ENCODE data around the gene PPP1R16B.
"Not testable (repeated sequence)": the region's sequence is repeated elsewhere in the genome, so short reads cannot be mapped to it uniquely, and the experiment has no call there.

The PPP1R16B gene

DNA sequence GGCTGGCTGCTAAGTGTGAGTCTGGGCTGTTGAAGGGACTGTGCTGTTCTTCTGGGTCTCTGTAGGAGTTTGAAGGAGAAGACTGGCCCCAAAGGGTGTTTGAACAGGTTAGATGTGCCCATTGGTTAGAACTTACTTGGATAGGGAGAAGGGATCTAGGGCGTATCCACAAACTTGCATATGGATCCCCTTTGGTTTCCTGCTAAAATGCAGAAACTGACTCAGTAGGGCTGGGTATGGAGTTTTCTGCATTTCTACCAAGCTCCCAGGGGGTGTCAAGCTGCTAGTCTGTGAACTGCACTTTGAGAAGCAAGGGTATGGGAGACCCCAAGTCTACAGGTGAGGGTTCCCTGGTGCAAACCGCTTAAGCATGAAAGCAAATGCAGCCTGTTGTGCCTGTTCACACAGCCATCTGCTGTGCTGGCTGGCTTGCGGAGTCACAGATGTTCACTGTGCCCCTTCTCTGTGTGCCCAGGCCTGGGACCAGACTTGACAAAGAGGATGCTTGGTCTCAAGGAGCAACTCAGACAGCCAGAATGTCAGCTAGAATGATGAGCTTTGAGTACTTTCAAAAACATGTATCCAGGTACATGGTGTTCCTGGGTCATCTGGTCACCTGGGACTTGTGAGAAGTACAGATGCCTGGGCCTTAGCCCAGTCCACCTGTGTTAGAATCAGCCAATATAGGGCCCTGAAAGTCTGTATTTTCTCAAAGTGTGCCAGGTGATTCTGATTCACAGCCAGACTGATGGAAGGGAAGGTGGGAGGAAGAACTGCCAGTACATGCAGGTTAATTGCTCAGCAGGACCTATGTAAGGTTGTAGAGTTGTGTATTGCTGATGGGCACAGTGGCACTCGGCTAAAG, 7.4 kb downstream of the PPP1R16B start:
- Histone ChIP-seq H3K4me3 (ENCODE audit: insufficient read length, low read depth) (no peak overlapping the region), H3K9me3 (ENCODE audit: insufficient read depth, low read length) (no peaks in the 10 kb centered on the region), H3K36me3 (ENCODE audit: insufficient read depth, insufficient read length, low read length) (peaks cover 14% of the 10 kb centered on the region), H3K27me3 (ENCODE audit: insufficient read depth, insufficient read length) (peaks cover 6% of the 10 kb centered on the region), H3K9ac (ENCODE audit: insufficient read length, low read depth) (no peak overlapping the region), H3K4me1 (ENCODE audit: insufficient read depth, insufficient read length) (peaks cover 12% of the 10 kb centered on the region)
- DNase-seq (ENCODE audit: low read depth, low spot score): no peak
- no peak for TF ChIP-seq ZNF274 (IDR thresholded peaks at IDR 0.05; ENCODE audit: low read depth, low read length)
- no peak for TF ChIP-seq SUZ12 (IDR thresholded peaks at IDR 0.05; ENCODE audit: extremely low read depth, insufficient read depth, insufficient read length)
- no peak for TF ChIP-seq YY1 (IDR thresholded peaks at IDR 0.05; ENCODE audit: insufficient read depth, insufficient read length)

DNA sequence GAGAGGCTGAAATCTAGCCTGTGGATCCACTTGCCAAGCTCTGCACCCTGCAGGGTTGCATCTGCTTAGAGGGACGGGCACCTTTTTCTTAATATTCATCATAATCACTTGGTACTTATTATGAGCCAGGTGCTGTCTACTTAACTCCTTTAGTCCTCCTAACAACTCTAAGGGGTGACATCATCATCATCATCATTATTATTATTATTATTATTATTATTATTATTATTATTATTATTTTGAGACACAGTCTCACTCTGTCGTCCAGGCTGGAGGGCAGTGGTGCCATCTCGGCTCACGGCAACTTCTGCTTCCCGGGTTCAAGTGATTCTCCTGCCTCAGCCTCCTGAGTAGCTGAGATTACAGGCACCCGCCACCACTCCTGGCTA, 8.1 kb downstream of the PPP1R16B start:
- H3K27me3 ChIP-seq (ENCODE audit: insufficient read depth, insufficient read length): not testable (repeated sequence)
- H3K4me1 ChIP-seq (ENCODE audit: insufficient read depth, insufficient read length): peaks cover 14% of the 10 kb centered on the region

DNA sequence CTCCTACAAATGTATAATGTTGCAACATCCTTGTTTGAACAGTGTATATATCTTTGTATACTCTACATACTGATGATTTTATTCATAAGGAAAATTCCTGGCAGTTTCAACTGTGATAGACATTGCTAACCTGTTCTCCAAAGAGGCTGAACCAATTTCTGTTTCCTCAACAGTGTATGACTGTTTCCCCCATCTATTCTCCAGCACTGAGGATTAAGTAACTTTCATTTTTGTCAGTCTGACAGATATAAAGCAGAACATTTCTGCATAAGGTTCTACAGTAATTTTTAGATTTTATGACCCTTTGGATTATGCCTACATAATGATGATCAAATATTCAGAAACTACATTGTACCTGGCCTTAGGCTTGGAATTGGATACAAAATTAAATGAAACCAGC, 9.9 kb downstream of the PPP1R16B start:
- H3K4me3 ChIP-seq (ENCODE audit: insufficient read length, low read depth): no peak overlapping the region
- H3K9ac ChIP-seq (ENCODE audit: insufficient read length, low read depth): no peak overlapping the region
- H3K36me3 ChIP-seq (ENCODE audit: insufficient read depth, insufficient read length, low read length): peaks cover 9% of the 10 kb centered on the region
- DNase-seq (ENCODE audit: low read depth, low spot score): no peak
- H3K4me1 ChIP-seq (ENCODE audit: insufficient read depth, insufficient read length): peaks cover 8% of the 10 kb centered on the region
- H3K9me3 ChIP-seq (ENCODE audit: insufficient read depth, low read length): no peaks in the 10 kb centered on the region
- no peaks in the 10 kb centered on the region for H3K27me3 ChIP-seq (ENCODE audit: insufficient read depth, insufficient read length)
- no peak for TF ChIP-seq YY1 (IDR thresholded peaks at IDR 0.05; ENCODE audit: insufficient read depth, insufficient read length)
- TF ChIP-seq ZNF274 (IDR thresholded peaks at IDR 0.05; ENCODE audit: low read depth, low read length): no peak
- no peak for TF ChIP-seq SUZ12 (IDR thresholded peaks at IDR 0.05; ENCODE audit: extremely low read depth, insufficient read depth, insufficient read length)

More for the DNA sequence above, 8.1 kb downstream of the PPP1R16B start:
- not testable (repeated sequence) for DNase-seq (ENCODE audit: low read depth, low spot score); H3K9me3 ChIP-seq (ENCODE audit: insufficient read depth, low read length); H3K9ac ChIP-seq (ENCODE audit: insufficient read length, low read depth); H3K4me3 ChIP-seq (ENCODE audit: insufficient read length, low read depth)
- H3K36me3 ChIP-seq (ENCODE audit: insufficient read depth, insufficient read length, low read length): peaks cover 14% of the 10 kb centered on the region

DNA sequence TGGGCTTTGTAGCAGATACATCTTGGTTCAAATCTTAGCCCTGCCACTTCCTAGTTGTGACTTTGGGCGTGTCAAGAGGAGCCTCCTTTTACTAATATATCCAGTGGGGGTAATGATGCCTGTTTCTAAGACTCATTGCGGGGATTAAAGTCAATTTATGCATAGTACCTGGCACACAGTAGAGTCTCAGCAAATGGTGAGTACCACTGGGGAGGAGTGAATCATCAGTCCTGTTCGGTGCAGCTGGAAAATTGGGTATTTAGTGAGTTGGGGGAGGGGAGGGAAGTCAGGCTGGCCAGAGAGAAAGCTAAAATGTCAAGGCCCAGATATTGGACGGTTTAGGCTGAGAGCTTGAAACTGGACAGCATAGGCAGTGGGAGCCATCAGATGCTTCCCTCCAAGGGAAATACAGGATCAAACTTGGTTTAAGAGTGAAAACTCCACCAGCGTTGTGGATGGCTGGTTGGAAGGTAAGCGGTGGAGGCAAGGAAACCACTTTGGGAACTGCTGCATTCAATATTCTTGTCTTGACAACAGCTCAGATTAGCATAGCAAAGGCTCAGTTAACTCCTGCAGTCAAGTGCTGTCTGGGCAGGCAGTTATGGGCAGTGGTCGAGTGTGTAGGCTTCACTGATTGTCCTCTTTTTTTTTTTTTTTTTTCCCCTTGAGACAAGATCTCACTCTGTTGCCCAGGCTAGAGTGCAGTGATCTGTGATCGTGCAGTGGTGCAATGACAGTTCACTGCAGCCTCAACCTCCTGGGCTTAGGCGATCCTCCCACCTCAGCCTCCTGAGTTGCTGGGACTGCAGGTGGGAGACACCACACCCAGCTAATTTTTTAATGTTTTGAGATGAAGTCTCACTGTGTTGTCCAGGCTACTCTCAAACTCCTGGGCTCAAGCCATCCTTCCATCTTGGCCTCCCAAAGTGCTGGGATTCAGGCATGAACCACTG, 12.9 kb downstream of the PPP1R16B start:
- Histone ChIP-seq H3K27me3 (ENCODE audit: insufficient read depth, insufficient read length) (no peaks in the 10 kb centered on the region), H3K4me1 (ENCODE audit: insufficient read depth, insufficient read length) (peaks cover 8% of the 10 kb centered on the region), H3K36me3 (ENCODE audit: insufficient read depth, insufficient read length, low read length) (no peaks in the 10 kb centered on the region), H3K9ac (ENCODE audit: insufficient read length, low read depth) (no peak overlapping the region), H3K4me3 (ENCODE audit: insufficient read length, low read depth) (no peak overlapping the region), H3K9me3 (ENCODE audit: insufficient read depth, low read length) (no peaks in the 10 kb centered on the region)
- TF ChIP-seq ZNF274 (IDR thresholded peaks at IDR 0.05; ENCODE audit: low read depth, low read length): no peak
- no peak for TF ChIP-seq SUZ12 (IDR thresholded peaks at IDR 0.05; ENCODE audit: extremely low read depth, insufficient read depth, insufficient read length)
- no peak for TF ChIP-seq YY1 (IDR thresholded peaks at IDR 0.05; ENCODE audit: insufficient read depth, insufficient read length)
- no peak for DNase-seq (ENCODE audit: low read depth, low spot score)

DNA sequence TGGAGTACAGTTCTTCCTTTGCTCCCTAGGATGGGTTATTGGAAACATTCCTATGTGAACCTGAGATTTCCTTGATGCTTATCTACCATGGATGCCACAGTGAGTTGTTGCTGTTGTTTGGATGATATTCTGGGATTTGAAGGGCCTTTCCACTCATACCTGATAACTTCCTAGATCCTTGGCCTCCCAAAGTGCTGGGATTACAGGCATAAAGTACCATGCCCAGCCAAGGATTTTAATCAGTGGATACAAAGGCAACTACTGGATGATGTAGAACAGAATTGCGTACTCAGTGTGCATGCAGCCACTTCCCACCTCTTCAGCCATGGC, 20.0 kb downstream of the PPP1R16B start:
- peaks cover 4% of the 10 kb centered on the region for H3K4me1 ChIP-seq (ENCODE audit: insufficient read depth, insufficient read length)
- no peaks in the 10 kb centered on the region for H3K9me3 ChIP-seq (ENCODE audit: insufficient read depth, low read length)
- H3K4me3 ChIP-seq (ENCODE audit: insufficient read length, low read depth): no peak overlapping the region
- H3K9ac ChIP-seq (ENCODE audit: insufficient read length, low read depth): no peak overlapping the region
- no peaks in the 10 kb centered on the region for H3K27me3 ChIP-seq (ENCODE audit: insufficient read depth, insufficient read length)
- no peak for DNase-seq (ENCODE audit: low read depth, low spot score)
- peaks cover 4% of the 10 kb centered on the region for H3K36me3 ChIP-seq (ENCODE audit: insufficient read depth, insufficient read length, low read length)
- TF ChIP-seq SUZ12 (IDR thresholded peaks at IDR 0.05; ENCODE audit: extremely low read depth, insufficient read depth, insufficient read length): no peak
- no peak for TF ChIP-seq YY1 (IDR thresholded peaks at IDR 0.05; ENCODE audit: insufficient read depth, insufficient read length)
- TF ChIP-seq ZNF274 (IDR thresholded peaks at IDR 0.05; ENCODE audit: low read depth, low read length): no peak

DNA sequence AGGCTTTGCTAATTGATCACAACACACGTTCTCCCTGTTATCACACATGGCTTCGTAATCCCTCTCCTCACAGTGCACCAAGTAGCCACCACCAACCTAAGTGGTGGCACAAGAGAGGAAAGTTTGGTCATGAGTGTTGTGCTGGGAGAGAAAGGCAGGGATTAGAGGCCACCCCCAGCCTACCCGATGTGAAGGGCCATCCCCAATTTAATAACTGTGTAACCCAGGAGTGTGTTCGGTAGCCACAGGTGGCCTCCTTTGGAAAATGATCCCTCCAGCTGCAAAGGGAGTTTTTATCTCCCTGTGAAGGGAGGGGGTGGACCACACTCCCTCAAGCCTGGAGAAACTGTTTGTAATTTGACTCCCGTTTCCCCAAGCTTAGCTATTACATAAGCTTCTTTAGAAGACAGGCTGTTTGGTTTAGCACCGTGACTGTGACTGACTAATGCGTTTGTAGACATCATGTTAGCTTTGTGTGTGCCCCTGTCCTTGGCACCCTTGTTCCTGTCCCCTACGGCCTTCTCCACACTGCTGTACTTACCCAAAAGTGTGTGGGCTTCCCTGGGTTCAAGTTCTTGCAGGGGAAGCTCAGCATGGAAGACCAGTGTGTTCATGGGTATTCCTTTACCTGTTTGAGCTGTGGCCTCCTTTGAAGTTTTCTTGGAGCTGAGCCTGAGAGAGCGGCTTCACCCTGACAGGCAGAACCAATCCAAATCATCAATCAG, 20.6 kb downstream of the PPP1R16B start:
- H3K27me3 ChIP-seq (ENCODE audit: insufficient read depth, insufficient read length): no peaks in the 10 kb centered on the region
- TF ChIP-seq YY1 (IDR thresholded peaks at IDR 0.05; ENCODE audit: insufficient read depth, insufficient read length): no peak
- TF ChIP-seq ZNF274 (IDR thresholded peaks at IDR 0.05; ENCODE audit: low read depth, low read length): no peak
- TF ChIP-seq SUZ12 (IDR thresholded peaks at IDR 0.05; ENCODE audit: extremely low read depth, insufficient read depth, insufficient read length): no peak
- no peak for DNase-seq (ENCODE audit: low read depth, low spot score)
- no peaks in the 10 kb centered on the region for H3K9me3 ChIP-seq (ENCODE audit: insufficient read depth, low read length)
- H3K4me1 ChIP-seq (ENCODE audit: insufficient read depth, insufficient read length): peaks cover 4% of the 10 kb centered on the region
- H3K36me3 ChIP-seq (ENCODE audit: insufficient read depth, insufficient read length, low read length): peaks cover 4% of the 10 kb centered on the region
- no peak overlapping the region for H3K4me3 ChIP-seq (ENCODE audit: insufficient read length, low read depth)
- H3K9ac ChIP-seq (ENCODE audit: insufficient read length, low read depth): no peak overlapping the region

Data from NT2/D1 (cell line).